GM12878 (cell line): ENCODE measurements around the gene POU4F2.

ENCODE experiments used
- FOXM1 ChIP-seq: IDR thresholded peaks from 2 replicates; pipeline ENCODE4 v1.6.1; 2012; ENCODE audit warnings: low read depth, mild to moderate bottlenecking, inconsistent platforms, low read length, moderate library complexity
- HDAC6 ChIP-seq: fragments of 200-600 bp; sonication (generic); IDR thresholded peaks from one replicate; pipeline ENCODE4 v1.8.0; 2017; ENCODE audit warnings: antibody characterized with exemption; ENCODE audit not compliant: unreplicated experiment
- TBL1XR1 ChIP-seq: IDR thresholded peaks from 2 replicates; pipeline ENCODE4 v1.6.1; 2012; ENCODE audit warnings: low read depth, low read length, improper control_type of control experiment
- WRNIP1 ChIP-seq: IDR thresholded peaks from 2 replicates; pipeline ENCODE4 v1.6.1; 2011; ENCODE audit warnings: low read depth, low read length, improper control_type of control experiment, borderline replicate concordance
- TF ChIP-seq, protein P1 (sequence below), 3 experiments: IDR thresholded peaks in 2 of 3; conservative IDR thresholded peaks in 1 of 3; 2 replicates each; pipeline ENCODE4 v1.5.1; 2011; ENCODE audit warnings: low read depth in 3 of 3, low read length in 3 of 3, mild to moderate bottlenecking in 3 of 3, control low read depth in 2 of 3, moderate library complexity in 2 of 3, inconsistent platforms in 1 of 3, mixed read lengths in 1 of 3; ENCODE audit not compliant: control insufficient read depth in 2 of 3, insufficient read depth in 1 of 3; ENCODE audit errors: extremely low read depth in 1 of 3
- TF ChIP-seq, protein P2 (sequence below): fragments of 450-650 bp; IDR thresholded peaks from 2 replicates; pipeline ENCODE4 v1.6.1; 2016; ENCODE audit warnings: mild to moderate bottlenecking

DNA sequence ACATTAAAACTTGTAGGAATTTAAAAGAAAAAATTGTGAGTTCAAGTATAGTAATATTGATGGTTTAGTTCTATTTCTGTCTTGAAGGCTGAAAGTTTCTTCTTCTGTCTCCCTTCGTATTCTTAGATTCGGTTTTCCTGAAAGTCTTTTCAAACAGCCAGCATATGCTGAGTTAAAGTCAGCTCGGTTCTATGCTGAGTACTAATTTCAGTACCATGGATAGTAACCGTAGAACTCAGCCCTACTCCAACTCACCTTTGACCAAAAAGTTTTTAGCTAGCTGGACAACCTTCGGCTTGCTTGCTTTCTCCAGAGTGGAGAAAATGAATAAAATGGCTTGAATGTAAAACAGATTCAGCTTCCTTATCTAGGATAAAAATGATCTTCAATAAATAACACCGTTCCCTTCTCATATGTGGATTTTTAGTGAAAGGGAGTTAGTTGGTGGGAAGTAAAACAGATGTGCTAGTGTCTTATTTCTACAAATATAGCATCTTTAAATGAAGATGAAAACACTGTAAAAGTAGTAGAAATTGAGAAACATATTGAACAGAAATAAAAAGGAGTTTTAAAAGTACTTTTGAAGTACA, 5.2 kb downstream of the POU4F2 start:
- TF ChIP-seq TBL1XR1 (no peak), WRNIP1 (no peak), FOXM1 (no peak), HDAC6 (no peak)
- TF ChIP-seq, protein P1, sequence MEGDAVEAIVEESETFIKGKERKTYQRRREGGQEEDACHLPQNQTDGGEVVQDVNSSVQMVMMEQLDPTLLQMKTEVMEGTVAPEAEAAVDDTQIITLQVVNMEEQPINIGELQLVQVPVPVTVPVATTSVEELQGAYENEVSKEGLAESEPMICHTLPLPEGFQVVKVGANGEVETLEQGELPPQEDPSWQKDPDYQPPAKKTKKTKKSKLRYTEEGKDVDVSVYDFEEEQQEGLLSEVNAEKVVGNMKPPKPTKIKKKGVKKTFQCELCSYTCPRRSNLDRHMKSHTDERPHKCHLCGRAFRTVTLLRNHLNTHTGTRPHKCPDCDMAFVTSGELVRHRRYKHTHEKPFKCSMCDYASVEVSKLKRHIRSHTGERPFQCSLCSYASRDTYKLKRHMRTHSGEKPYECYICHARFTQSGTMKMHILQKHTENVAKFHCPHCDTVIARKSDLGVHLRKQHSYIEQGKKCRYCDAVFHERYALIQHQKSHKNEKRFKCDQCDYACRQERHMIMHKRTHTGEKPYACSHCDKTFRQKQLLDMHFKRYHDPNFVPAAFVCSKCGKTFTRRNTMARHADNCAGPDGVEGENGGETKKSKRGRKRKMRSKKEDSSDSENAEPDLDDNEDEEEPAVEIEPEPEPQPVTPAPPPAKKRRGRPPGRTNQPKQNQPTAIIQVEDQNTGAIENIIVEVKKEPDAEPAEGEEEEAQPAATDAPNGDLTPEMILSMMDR (IDR thresholded peaks at IDR 0.05 in 2 of 3, conservative IDR thresholded peaks at IDR 0.05 in 1 of 3; ENCODE audit: control insufficient read depth in 2 of 3, extremely low read depth in 1 of 3, insufficient read depth in 1 of 3, low read depth in 3 of 3, low read length in 3 of 3) = no peak
- TF ChIP-seq, protein P2, sequence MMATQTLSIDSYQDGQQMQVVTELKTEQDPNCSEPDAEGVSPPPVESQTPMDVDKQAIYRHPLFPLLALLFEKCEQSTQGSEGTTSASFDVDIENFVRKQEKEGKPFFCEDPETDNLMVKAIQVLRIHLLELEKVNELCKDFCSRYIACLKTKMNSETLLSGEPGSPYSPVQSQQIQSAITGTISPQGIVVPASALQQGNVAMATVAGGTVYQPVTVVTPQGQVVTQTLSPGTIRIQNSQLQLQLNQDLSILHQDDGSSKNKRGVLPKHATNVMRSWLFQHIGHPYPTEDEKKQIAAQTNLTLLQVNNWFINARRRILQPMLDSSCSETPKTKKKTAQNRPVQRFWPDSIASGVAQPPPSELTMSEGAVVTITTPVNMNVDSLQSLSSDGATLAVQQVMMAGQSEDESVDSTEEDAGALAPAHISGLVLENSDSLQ = no peak
